ENCODE data around the gene ARMC9.
A peak's percentile ranks its signal among the peaks of the same experiment; 100 is the strongest.
"Not testable (repeated sequence)": the region's sequence is repeated elsewhere in the genome, so short reads cannot be mapped to it uniquely, and the experiment has no call there.

Gene ARMC9

GRCh38 chr2:231360881-231361371 is 162.5 kb downstream of the ARMC9 start:
- no peak for DNase-seq (ENCODE audit: low spot score)

- peak; percentile 76 for DNase-seq (ENCODE audit: low spot score)
Observed at GRCh38 chr2:231361701-231362554, 163.5 kb downstream of the ARMC9 start.

- DNase-seq (ENCODE audit: low spot score): no peak
Observed at GRCh38 chr2:231362555-231363184, 164.2 kb downstream of the ARMC9 start.

- no peak for DNase-seq (ENCODE audit: low spot score)
Observed at GRCh38 chr2:231364061-231364460, 165.6 kb downstream of the ARMC9 start.

- DNase-seq (ENCODE audit: low spot score): no peak
Observed at GRCh38 chr2:231364961-231365810, 166.8 kb downstream of the ARMC9 start.

- DNase-seq (ENCODE audit: low spot score): no peak
Observed at GRCh38 chr2:231367178-231367577, 168.7 kb downstream of the ARMC9 start.

GRCh38 chr2:231369580-231370428 is 171.4 kb downstream of the ARMC9 start:
- no peak for DNase-seq (ENCODE audit: low spot score)

- DNase-seq (ENCODE audit: low spot score): no peak
Observed at GRCh38 chr2:231370429-231370748, 172.0 kb downstream of the ARMC9 start.

GRCh38 chr2:231370749-231371429 is 172.5 kb downstream of the ARMC9 start:
- DNase-seq (ENCODE audit: low spot score): no peak

GRCh38 chr2:231371430-231372054 is 173.1 kb downstream of the ARMC9 start:
- no peak for DNase-seq (ENCODE audit: low spot score)

GRCh38 chr2:231372326-231372725 is 173.9 kb downstream of the ARMC9 start:
- no peak for DNase-seq (ENCODE audit: low spot score)

GRCh38 chr2:231373184-231373583 is 174.8 kb downstream of the ARMC9 start:
- DNase-seq (ENCODE audit: low spot score): no peak

GRCh38 chr2:231373786-231374349 is 175.4 kb downstream of the ARMC9 start:
- no peak for DNase-seq (ENCODE audit: low spot score)

GRCh38 chr2:231374771-231375170 is 176.3 kb downstream of the ARMC9 start:
- no peak for DNase-seq (ENCODE audit: low spot score)

- DNase-seq (ENCODE audit: low spot score): not testable (repeated sequence)
Observed at GRCh38 chr2:231375994-231376615, 177.7 kb downstream of the ARMC9 start.

GRCh38 chr2:231376857-231377256 is 178.4 kb downstream of the ARMC9 start:
- DNase-seq (ENCODE audit: low spot score): no peak

- DNase-seq (ENCODE audit: low spot score): no peak
Observed at GRCh38 chr2:231378026-231378722, 179.7 kb downstream of the ARMC9 start.

GRCh38 chr2:231379266-231380215 is 181.1 kb downstream of the ARMC9 start:
- no peak for DNase-seq (ENCODE audit: low spot score)

Measured in germinal center (tissue), 1 donor.